HG03469 (cell line): ENCODE results near the gene PARL.

Source experiments
- ATAC-seq: cut with Tn5 transposase; IDR thresholded peaks from one replicate; pipeline ENCODE4 v1.9.1; 2021; ENCODE audit warnings: mild to moderate bottlenecking, moderate library complexity, moderate number of reproducible peaks; ENCODE audit not compliant: unreplicated experiment

The PARL gene

GRCh38 chr3:183818041-183818620, 66.5 kb downstream of the PARL start:
- no peak for ATAC-seq

- no peak for ATAC-seq
Measured at GRCh38 chr3:183817639-183818038, 67.0 kb downstream of the PARL start.

GRCh38 chr3:183816681-183817510, 67.8 kb downstream of the PARL start:
- ATAC-seq = no peak

GRCh38 chr3:183815951-183816475, 68.7 kb downstream of the PARL start:
- ATAC-seq = no peak

- ATAC-seq = no peak
Measured at GRCh38 chr3:183815563-183815940, 69.1 kb downstream of the PARL start.

GRCh38 chr3:183814240-183814639, 70.4 kb downstream of the PARL start:
- ATAC-seq = no peak

- no peak for ATAC-seq
Measured at GRCh38 chr3:183812761-183813445, 71.8 kb downstream of the PARL start.

GRCh38 chr3:183811638-183812037, 73.0 kb downstream of the PARL start:
- ATAC-seq = no peak

- no peak for ATAC-seq
Measured at GRCh38 chr3:183810643-183811594, 73.8 kb downstream of the PARL start.

- no peak for ATAC-seq
Measured at GRCh38 chr3:183809270-183809669, 75.4 kb downstream of the PARL start.

- no peak for ATAC-seq
Measured at GRCh38 chr3:183808355-183808754, 76.3 kb downstream of the PARL start.

- ATAC-seq = no peak
Measured at GRCh38 chr3:183807881-183808280, 76.8 kb downstream of the PARL start.

- ATAC-seq = no peak
Measured at GRCh38 chr3:183807209-183807728, 77.4 kb downstream of the PARL start.

GRCh38 chr3:183802989-183803388, 81.7 kb downstream of the PARL start:
- ATAC-seq = no peak

GRCh38 chr3:183801601-183802000, 83.1 kb downstream of the PARL start:
- ATAC-seq = no peak

GRCh38 chr3:183800243-183800863, 84.3 kb downstream of the PARL start:
- no peak for ATAC-seq

- ATAC-seq = no peak
Measured at GRCh38 chr3:183799461-183799860, 85.2 kb downstream of the PARL start.

- no peak for ATAC-seq
Measured at GRCh38 chr3:183797996-183798395, 86.7 kb downstream of the PARL start.

GRCh38 chr3:183796372-183796771, 88.3 kb downstream of the PARL start:
- ATAC-seq = no peak

- no peak for ATAC-seq
Measured at GRCh38 chr3:183794452-183794851, 90.2 kb downstream of the PARL start.
